ENCODE results near the gene THSD7B. TPM values are rescaled to one million over a fixed set of nuclear protein-coding genes. Genes with fewer than 3 reads are reported as not detected.

THSD7B gene
- total RNA-seq, 1 donor from 2014 or later = 0.19 TPM

- DNase-seq (ENCODE audit: low read depth, low spot score) = no peak
- Mint-ChIP-seq H3K4me3 (peak overlapping the region; percentile 81), H3K36me3 (ENCODE audit: low read depth) (peaks cover 4% of the 10 kb centered on the region), H3K27ac (ENCODE audit: unreplicated experiment) (no peak overlapping the region), H3K4me1 (peaks cover 12% of the 10 kb centered on the region), H3K27me3 (ENCODE audit: low read depth) (peaks cover 99% of the 10 kb centered on the region), H3K9me3 (no peaks in the 10 kb centered on the region)
- TF ChIP-seq, protein P1, sequence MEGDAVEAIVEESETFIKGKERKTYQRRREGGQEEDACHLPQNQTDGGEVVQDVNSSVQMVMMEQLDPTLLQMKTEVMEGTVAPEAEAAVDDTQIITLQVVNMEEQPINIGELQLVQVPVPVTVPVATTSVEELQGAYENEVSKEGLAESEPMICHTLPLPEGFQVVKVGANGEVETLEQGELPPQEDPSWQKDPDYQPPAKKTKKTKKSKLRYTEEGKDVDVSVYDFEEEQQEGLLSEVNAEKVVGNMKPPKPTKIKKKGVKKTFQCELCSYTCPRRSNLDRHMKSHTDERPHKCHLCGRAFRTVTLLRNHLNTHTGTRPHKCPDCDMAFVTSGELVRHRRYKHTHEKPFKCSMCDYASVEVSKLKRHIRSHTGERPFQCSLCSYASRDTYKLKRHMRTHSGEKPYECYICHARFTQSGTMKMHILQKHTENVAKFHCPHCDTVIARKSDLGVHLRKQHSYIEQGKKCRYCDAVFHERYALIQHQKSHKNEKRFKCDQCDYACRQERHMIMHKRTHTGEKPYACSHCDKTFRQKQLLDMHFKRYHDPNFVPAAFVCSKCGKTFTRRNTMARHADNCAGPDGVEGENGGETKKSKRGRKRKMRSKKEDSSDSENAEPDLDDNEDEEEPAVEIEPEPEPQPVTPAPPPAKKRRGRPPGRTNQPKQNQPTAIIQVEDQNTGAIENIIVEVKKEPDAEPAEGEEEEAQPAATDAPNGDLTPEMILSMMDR (conservative IDR thresholded peaks at IDR 0.05) = no peak
Measured at GRCh38 chr2:136766073-136766404, 694 bp downstream of the THSD7B start.

GRCh38 chr2:136767030-136767429, 1.7 kb downstream of the THSD7B start:
- no peak for DNase-seq (ENCODE audit: low read depth, low spot score)
- Mint-ChIP-seq H3K9me3 (no peaks in the 10 kb centered on the region), H3K27ac (ENCODE audit: unreplicated experiment) (no peak overlapping the region), H3K36me3 (ENCODE audit: low read depth) (peaks cover 4% of the 10 kb centered on the region), H3K4me1 (peaks cover 12% of the 10 kb centered on the region), H3K27me3 (ENCODE audit: low read depth) (peaks cover 98% of the 10 kb centered on the region), H3K4me3 (peak overlapping the region; percentile 81)
- TF ChIP-seq, protein P1 (conservative IDR thresholded peaks at IDR 0.05) = no peak

DNA sequence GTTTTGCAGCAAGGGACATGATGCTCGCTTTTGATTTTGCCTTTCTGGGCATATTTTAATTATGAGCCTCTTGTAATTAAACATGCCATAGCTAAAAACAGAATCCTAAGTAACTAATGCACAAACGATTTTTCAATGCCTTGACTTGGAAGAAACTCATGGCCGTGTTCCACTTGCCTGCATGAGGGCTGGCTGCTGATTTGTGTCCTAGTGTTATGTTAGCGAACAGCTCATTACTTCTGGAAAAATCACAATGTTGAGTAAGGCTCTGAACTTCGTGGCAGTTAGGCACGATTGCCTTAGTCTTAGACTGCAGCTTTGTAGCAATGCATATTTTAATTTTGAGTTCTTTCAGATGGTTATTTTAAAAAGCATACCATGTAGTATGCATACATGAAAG, 4.5 kb downstream of the THSD7B start:
- no peak for DNase-seq (ENCODE audit: low read depth, low spot score)
- H3K4me3 Mint-ChIP-seq = no peak overlapping the region
- no peak overlapping the region for H3K27ac Mint-ChIP-seq (ENCODE audit: unreplicated experiment)
- peaks cover 90% of the 10 kb centered on the region for H3K27me3 Mint-ChIP-seq (ENCODE audit: low read depth)
- TF ChIP-seq, protein P1 (conservative IDR thresholded peaks at IDR 0.05) = no peak
- H3K36me3 Mint-ChIP-seq (ENCODE audit: low read depth) = peaks cover 4% of the 10 kb centered on the region
- H3K4me1 Mint-ChIP-seq = peaks cover 16% of the 10 kb centered on the region
- no peaks in the 10 kb centered on the region for H3K9me3 Mint-ChIP-seq

DNA sequence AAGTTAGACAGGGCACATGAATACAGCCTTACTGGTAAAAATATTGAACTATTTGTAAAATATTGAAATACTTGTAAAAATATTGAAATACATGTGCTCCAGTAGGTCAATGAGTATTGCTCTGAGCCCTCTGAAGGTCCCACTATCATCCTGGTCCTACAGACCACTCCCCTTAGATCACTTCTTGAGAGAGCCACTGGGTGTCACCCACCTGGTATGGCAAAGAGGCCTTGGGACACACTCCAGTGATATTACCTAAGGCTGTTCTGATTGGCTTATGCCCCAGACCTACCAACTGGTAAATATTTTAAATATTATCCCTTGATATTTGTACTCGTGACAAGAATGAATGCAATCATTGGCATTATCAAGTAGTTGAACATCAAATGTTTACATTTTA, 5.0 kb downstream of the THSD7B start:
- DNase-seq (ENCODE audit: low read depth, low spot score) = no peak
- Mint-ChIP-seq H3K27ac (ENCODE audit: unreplicated experiment) (no peak overlapping the region), H3K4me1 (peaks cover 16% of the 10 kb centered on the region), H3K27me3 (ENCODE audit: low read depth) (peaks cover 88% of the 10 kb centered on the region), H3K4me3 (no peak overlapping the region), H3K36me3 (ENCODE audit: low read depth) (peaks cover 4% of the 10 kb centered on the region), H3K9me3 (no peaks in the 10 kb centered on the region)
- TF ChIP-seq, protein P1 (conservative IDR thresholded peaks at IDR 0.05) = no peak

- DNase-seq (ENCODE audit: low read depth, low spot score) = no peak
- TF ChIP-seq, protein P1 (conservative IDR thresholded peaks at IDR 0.05) = no peak
- peaks cover 9% of the 10 kb centered on the region for H3K4me1 Mint-ChIP-seq
- H3K9me3 Mint-ChIP-seq = no peaks in the 10 kb centered on the region
- no peak overlapping the region for H3K27ac Mint-ChIP-seq (ENCODE audit: unreplicated experiment)
- H3K27me3 Mint-ChIP-seq (ENCODE audit: low read depth) = peaks cover 60% of the 10 kb centered on the region
- H3K36me3 Mint-ChIP-seq (ENCODE audit: low read depth) = no peaks in the 10 kb centered on the region
- H3K4me3 Mint-ChIP-seq = no peak overlapping the region
Measured at GRCh38 chr2:136777391-136777790, 12.0 kb downstream of the THSD7B start.

GRCh38 chr2:136783856-136784255, 18.5 kb downstream of the THSD7B start:
- no peak overlapping the region for H3K27ac Mint-ChIP-seq (ENCODE audit: unreplicated experiment)

More at GRCh38 chr2:136783856-136784255, 18.5 kb downstream of the THSD7B start:
- Mint-ChIP-seq H3K27me3 (ENCODE audit: low read depth) (peaks cover 37% of the 10 kb centered on the region), H3K4me3 (no peak overlapping the region), H3K9me3 (no peaks in the 10 kb centered on the region), H3K36me3 (ENCODE audit: low read depth) (no peaks in the 10 kb centered on the region), H3K4me1 (no peaks in the 10 kb centered on the region)
- TF ChIP-seq, protein P1 (conservative IDR thresholded peaks at IDR 0.05) = no peak
- DNase-seq (ENCODE audit: low read depth, low spot score) = no peak

All from neural crest cell (in vitro differentiated cells).